Activated CD4-positive, alpha-beta memory T cell treated with anti-CD3 and anti-CD28 coated beads for 36 hours (primary cell): ENCODE data around the gene DYNLT1. TPM values are rescaled to one million over a fixed set of nuclear protein-coding genes. Genes with fewer than 3 reads are reported as not detected.
"Not testable (repeated sequence)": the region's sequence is repeated elsewhere in the genome, so short reads cannot be mapped to it uniquely, and the experiment has no call there.

ENCODE experiments used
- CTCF ChIA-PET: fragments of 350-600 bp; sonication (Branson Sonifier 250); formaldehyde crosslinking; loops from one replicate; lab custom pipeline; 2021; ENCODE audit warnings: antibody characterized with exemption, inconsistent platforms; lab: Charles Lee
- POLR2A ChIA-PET: fragments of 350-600 bp; sonication (Branson Sonifier 250); formaldehyde crosslinking; loops from one replicate; lab custom pipeline; 2021; ENCODE audit warnings: antibody characterized with exemption; lab: Charles Lee
- DNase-seq: peaks from one replicate; pipeline ENCODE4 v3.0.0-alpha.2; 2020
- H3K27ac Mint-ChIP-seq: one replicate; pipeline ENCODE4 v1.8.0; 2021; ENCODE audit warnings: mixed read lengths
- H3K27me3 Mint-ChIP-seq: one replicate; pipeline ENCODE4 v1.8.0; 2021; ENCODE audit warnings: mixed read lengths
- H3K36me3 Mint-ChIP-seq: one replicate; pipeline ENCODE4 v1.8.0; 2021; ENCODE audit warnings: mixed read lengths
- H3K4me1 Mint-ChIP-seq: one replicate; pipeline ENCODE4 v1.8.0; 2021; ENCODE audit warnings: low read depth, mixed read lengths
- H3K4me3 Mint-ChIP-seq: one replicate; pipeline ENCODE4 v1.8.0; 2021; ENCODE audit warnings: mild to moderate bottlenecking, mixed read lengths
- H3K9me3 Mint-ChIP-seq: one replicate; pipeline ENCODE4 v1.8.0; 2021; ENCODE audit warnings: mixed read lengths
- intact Hi-C: fragments of 100-400 bp; cut with micrococcal nuclease; formaldehyde crosslinking; loops from one replicate; pipeline ENCODE4 v1.15.1; 2023
- total RNA-seq, 2 experiments: library from RNA; stranded (reverse); gene quantifications; one replicate each; pipeline ENCODE4 v1.2.3, GENCODE V29; 2021

The DYNLT1 gene
- 100 to 1,000 TPM; 117 to 120 TPM for total RNA-seq

DNA sequence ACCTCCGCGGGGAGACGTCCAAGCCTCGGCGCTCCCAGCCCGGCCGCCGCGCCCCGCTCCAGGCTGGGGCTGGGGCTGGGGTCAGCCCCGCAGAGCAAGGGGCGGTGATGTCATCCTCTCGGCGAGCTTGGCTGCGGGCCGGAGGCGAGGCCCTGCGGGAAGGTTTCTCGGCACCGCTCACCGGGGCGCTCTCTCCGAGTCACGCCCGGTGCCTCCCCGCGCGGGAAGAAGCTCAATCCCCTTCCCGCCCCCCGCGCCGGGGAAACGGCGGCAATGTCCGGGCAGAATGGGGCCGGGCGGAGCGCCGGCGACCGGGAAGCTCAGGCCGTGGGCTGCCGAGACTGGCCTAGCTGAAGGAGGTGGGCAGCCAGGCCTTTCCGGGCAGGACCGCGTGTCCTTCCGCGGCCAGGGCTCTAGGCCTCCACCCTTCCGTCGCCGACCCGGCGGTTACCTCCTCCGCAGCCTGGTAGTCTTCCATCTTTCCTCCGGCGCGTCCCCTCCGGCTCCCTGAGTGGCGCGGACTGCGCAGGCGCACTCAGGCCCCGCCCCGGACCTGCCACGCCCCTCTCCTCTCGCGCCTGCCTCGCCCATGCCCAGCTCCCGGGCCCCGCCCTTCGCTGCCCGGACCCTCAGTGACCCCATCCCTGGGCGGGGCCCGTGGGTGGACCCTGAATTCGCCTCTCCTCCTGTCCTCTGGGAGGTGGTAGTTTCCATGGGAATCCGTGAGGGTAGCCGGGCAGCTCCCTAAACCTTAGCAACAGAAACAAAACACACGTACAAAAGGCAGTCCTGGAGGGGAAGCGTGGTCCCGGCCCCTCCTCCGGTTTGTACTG lies at the start of gene DYNLT1:
Gene DYNLT1 (minus strand): TSS at position 513 of the 833 bp plus-strand sequence. CDS start 35 bp downstream, at position 478.
- Mint-ChIP-seq H3K27me3 (no peaks in the 10 kb centered on the region), H3K4me1 (peaks cover 80% of the 10 kb centered on the region), H3K27ac (peak within 1 kb of the TSS; percentile 100), H3K4me3 (peak within 1 kb of the TSS; percentile 97), H3K9me3 (no peaks in the 10 kb centered on the region), H3K36me3 (peaks cover 41% of the 10 kb centered on the region)
- CTCF ChIA-PET, result interaction anchor here (1.2 to 3.2 kb wide), 6 partner anchors 8 to 423 kb away, joined by 3 to 21 read pairs (median 10); no protein-coding TSS in a partner anchor
- POLR2A ChIA-PET, result interaction anchor here (0.9 to 5.7 kb wide), 15 partner anchors 9 to 618 kb away, joined by 3 to 99 read pairs (median 5); partner anchors contain the start of genes EZR, TAGAP and TMEM181
- peak; percentile 95 for DNase-seq
- intact Hi-C loops, result loop anchor here (1.0 to 5.0 kb wide), 4 partner anchors 9 to 882 kb away; no protein-coding TSS in a partner anchor

DNA sequence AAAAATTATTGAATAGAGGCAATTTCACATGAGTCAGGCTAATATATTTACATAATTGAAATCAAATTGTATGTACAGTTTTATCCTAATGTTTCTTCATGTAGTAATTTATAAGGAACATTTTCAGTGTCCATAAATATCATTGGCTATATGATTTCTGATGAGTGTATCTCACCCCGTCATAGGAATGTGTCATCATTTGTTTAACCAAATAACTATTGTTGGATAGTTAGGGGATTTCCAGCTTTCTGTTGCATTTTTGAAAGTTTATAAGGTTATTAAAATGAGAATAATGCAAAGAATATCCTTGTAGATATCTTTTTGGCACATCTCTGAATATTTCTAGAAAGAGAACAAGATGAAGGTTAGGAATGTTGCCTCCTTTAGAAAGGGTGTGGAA lies 44.3 kb upstream of the DYNLT1 start:
- POLR2A ChIA-PET, result interaction anchor here (1.2 kb wide), 1 partner anchor 8 kb away, joined by 3 read pairs; no protein-coding TSS in a partner anchor
- Mint-ChIP-seq H3K9me3 (no peaks in the 10 kb centered on the region), H3K4me1 (peaks cover 58% of the 10 kb centered on the region), H3K27ac (no peak overlapping the region), H3K36me3 (peaks cover 40% of the 10 kb centered on the region), H3K4me3 (no peak overlapping the region), H3K27me3 (no peaks in the 10 kb centered on the region)
- CTCF ChIA-PET, result interaction anchor here (0.7 to 1.3 kb wide), 2 partner anchors 8 to 468 kb away, joined by 3 to 5 read pairs; no protein-coding TSS in a partner anchor
- no peak for DNase-seq
- intact Hi-C loops, result no loop called here

GRCh38 chr6:158687506-158687905 lies 43.0 kb upstream of the DYNLT1 start:
- Mint-ChIP-seq H3K27ac (peak overlapping the region; percentile 47), H3K4me1 (peaks cover 64% of the 10 kb centered on the region), H3K9me3 (no peaks in the 10 kb centered on the region), H3K4me3 (no peak overlapping the region), H3K27me3 (no peaks in the 10 kb centered on the region), H3K36me3 (peaks cover 47% of the 10 kb centered on the region)
- ChIA-PET POLR2A (interaction anchor here (1.6 kb wide), 1 partner anchor 39 kb away, joined by 9 read pairs; the partner anchor contains the start of gene SYTL3), CTCF (interaction anchor here (0.9 to 1.3 kb wide), 3 partner anchors 28 to 466 kb away, joined by 3 to 5 read pairs (median 3); no protein-coding TSS in a partner anchor)
- DNase-seq, result no peak
- intact Hi-C loops, result loop anchor here (2.0 kb wide), 1 partner anchor 35 kb away; no protein-coding TSS in a partner anchor

GRCh38 chr6:158686791-158687381 lies 42.3 kb upstream of the DYNLT1 start:
- H3K4me3 Mint-ChIP-seq, result no peak overlapping the region
- no peaks in the 10 kb centered on the region for H3K27me3 Mint-ChIP-seq
- no peaks in the 10 kb centered on the region for H3K9me3 Mint-ChIP-seq
- peaks cover 49% of the 10 kb centered on the region for H3K36me3 Mint-ChIP-seq
- intact Hi-C loops, result loop anchor here (2.0 kb wide), 1 partner anchor 34 kb away; no protein-coding TSS in a partner anchor
- CTCF ChIA-PET, result interaction anchor here (0.9 to 1.3 kb wide), 3 partner anchors 27 to 466 kb away, joined by 3 to 5 read pairs (median 3); no protein-coding TSS in a partner anchor
- H3K27ac Mint-ChIP-seq, result peak overlapping the region; percentile 47
- DNase-seq, result peak; percentile 38
- H3K4me1 Mint-ChIP-seq, result peaks cover 64% of the 10 kb centered on the region
- POLR2A ChIA-PET, result interaction anchor here (0.7 to 1.6 kb wide), 2 partner anchors 34 to 38 kb away, joined by 3 to 9 read pairs; partner anchors contain the start of gene SYTL3

DNA sequence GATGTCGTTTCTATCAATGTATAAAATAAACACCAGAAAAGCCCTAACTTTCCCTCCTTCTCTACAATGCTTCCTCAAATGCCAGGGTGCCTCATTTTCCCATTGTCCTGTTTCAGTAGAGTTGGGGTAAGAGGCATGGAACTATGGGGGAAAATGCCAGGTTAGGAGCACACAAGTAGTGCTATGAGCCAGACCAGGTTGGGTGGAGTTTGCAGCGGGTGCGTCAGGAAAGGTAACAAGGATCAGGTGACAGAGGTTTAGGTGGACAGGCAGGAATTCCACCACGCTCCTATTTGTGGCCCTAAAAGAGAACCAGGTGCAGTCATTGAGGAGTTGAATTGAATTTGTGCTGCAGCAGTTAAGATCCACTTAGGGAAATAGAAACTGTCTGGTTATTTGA lies 41.8 kb upstream of the DYNLT1 start:
- CTCF ChIA-PET, result interaction anchor here (0.9 kb wide), 1 partner anchor 465 kb away, joined by 5 read pairs; no protein-coding TSS in a partner anchor
- POLR2A ChIA-PET, result interaction anchor here (0.7 to 1.6 kb wide), 2 partner anchors 33 to 37 kb away, joined by 3 to 9 read pairs; partner anchors contain the start of gene SYTL3
- DNase-seq, result no peak
- peaks cover 62% of the 10 kb centered on the region for H3K4me1 Mint-ChIP-seq
- H3K9me3 Mint-ChIP-seq, result no peaks in the 10 kb centered on the region
- intact Hi-C loops, result loop anchor here (2.0 kb wide), 1 partner anchor 34 kb away; no protein-coding TSS in a partner anchor
- H3K36me3 Mint-ChIP-seq, result peaks cover 53% of the 10 kb centered on the region
- no peaks in the 10 kb centered on the region for H3K27me3 Mint-ChIP-seq
- peak overlapping the region; percentile 40 for H3K27ac Mint-ChIP-seq
- no peak overlapping the region for H3K4me3 Mint-ChIP-seq

DNA sequence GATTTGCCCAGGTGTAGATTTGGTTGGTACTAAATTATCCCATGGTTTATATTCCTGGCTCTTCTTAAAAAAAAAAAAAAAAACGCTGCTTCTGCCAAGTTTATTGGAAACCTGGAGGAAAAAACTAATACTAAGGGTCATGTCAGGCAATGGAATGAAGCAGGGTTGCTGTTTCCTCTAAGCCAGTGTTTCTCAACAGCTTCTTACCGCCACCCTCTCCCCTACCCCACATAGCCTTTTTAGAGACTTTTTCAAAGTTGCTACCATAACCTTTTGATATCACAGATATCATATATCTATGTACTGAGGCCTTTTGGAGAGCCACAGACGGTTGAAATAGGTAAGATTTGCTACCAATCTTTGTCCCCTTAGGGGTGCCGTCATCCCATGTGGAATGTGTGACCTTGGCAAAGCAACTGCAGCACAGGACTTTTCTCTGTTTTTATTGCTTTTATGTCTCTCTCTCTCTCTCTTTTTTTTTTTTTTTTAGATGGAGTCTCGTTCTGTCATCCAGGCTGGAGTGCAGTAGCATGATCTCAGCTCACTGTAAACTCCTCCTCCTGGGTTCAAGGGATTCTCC lies 40.3 kb upstream of the DYNLT1 start:
- CTCF ChIA-PET, result no interaction called here
- Mint-ChIP-seq H3K36me3 (peaks cover 59% of the 10 kb centered on the region), H3K4me1 (peaks cover 53% of the 10 kb centered on the region), H3K9me3 (no peaks in the 10 kb centered on the region), H3K27me3 (no peaks in the 10 kb centered on the region), H3K4me3 (no peak overlapping the region), H3K27ac (no peak overlapping the region)
- POLR2A ChIA-PET, result no interaction called here
- no peak for DNase-seq
- intact Hi-C loops, result no loop called here

DNA sequence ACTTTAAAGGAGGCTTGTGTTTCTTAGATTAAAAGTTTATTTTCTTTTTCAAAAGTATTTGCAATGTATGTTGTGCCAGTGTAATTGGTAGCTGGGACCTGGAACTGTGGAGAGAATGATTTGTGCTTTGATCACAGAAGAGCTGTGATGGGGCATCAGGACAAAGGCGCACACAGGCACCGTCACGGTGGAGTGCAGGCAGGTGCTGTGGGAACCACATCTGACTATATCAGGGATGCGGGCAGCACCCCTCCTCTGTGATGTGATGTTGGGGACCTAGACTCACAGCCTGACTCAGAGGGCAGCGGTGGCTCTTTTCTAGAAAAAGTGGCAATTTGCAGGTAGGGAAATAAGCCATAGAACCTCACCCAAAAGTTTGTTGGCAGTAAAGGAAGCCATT lies 39.8 kb upstream of the DYNLT1 start:
- Mint-ChIP-seq H3K27ac (no peak overlapping the region), H3K4me3 (no peak overlapping the region), H3K36me3 (peaks cover 63% of the 10 kb centered on the region), H3K4me1 (peaks cover 52% of the 10 kb centered on the region), H3K27me3 (no peaks in the 10 kb centered on the region), H3K9me3 (no peaks in the 10 kb centered on the region)
- DNase-seq, result no peak
- CTCF ChIA-PET, result interaction anchor here (0.9 kb wide), 1 partner anchor 20 kb away, joined by 4 read pairs; no protein-coding TSS in a partner anchor
- POLR2A ChIA-PET, result no interaction called here
- intact Hi-C loops, result no loop called here

DNA sequence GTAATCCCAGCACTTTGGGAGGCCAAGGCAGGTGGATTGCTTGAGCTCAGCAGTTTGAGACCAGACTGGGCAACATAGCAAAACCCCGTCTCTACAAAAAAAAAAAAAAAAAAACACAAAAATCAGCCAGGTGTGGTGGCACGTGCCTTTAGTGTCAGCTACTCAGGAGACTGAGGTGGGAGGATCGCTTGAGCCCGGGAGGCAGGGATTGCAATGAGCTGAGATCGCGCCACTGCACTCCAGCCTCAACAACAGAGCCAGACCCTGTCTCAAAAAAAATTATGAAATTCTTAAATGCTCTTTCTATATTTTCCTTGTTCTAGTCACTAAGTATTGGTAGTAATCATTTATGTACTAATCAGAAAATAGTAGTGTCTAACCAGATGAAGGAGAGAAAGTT lies 35.9 kb upstream of the DYNLT1 start:
- H3K9me3 Mint-ChIP-seq, result no peaks in the 10 kb centered on the region
- H3K27me3 Mint-ChIP-seq, result no peaks in the 10 kb centered on the region
- H3K4me1 Mint-ChIP-seq, result peaks cover 29% of the 10 kb centered on the region
- DNase-seq, result no peak
- H3K27ac Mint-ChIP-seq, result no peak overlapping the region
- intact Hi-C loops, result no loop called here
- H3K36me3 Mint-ChIP-seq, result peaks cover 60% of the 10 kb centered on the region
- CTCF ChIA-PET, result interaction anchor here (0.7 to 3.2 kb wide), 2 partner anchors 10 to 314 kb away, joined by 4 to 8 read pairs; no protein-coding TSS in a partner anchor
- POLR2A ChIA-PET, result no interaction called here
- no peak overlapping the region for H3K4me3 Mint-ChIP-seq

- H3K9me3 Mint-ChIP-seq, result no peaks in the 10 kb centered on the region
- peaks cover 28% of the 10 kb centered on the region for H3K4me1 Mint-ChIP-seq
- CTCF ChIA-PET, result interaction anchor here (0.7 to 3.2 kb wide), 2 partner anchors 11 to 313 kb away, joined by 4 to 8 read pairs; no protein-coding TSS in a partner anchor
- no peak overlapping the region for H3K4me3 Mint-ChIP-seq
- H3K27me3 Mint-ChIP-seq, result no peaks in the 10 kb centered on the region
- H3K36me3 Mint-ChIP-seq, result peaks cover 62% of the 10 kb centered on the region
- no peak for DNase-seq
- intact Hi-C loops, result no loop called here
- POLR2A ChIA-PET, result no interaction called here
- peak overlapping the region; percentile 13 for H3K27ac Mint-ChIP-seq
These were observed 35.5 kb upstream of the DYNLT1 start for GRCh38 chr6:158680015-158680414.

GRCh38 chr6:158677906-158678578 lies 33.5 kb upstream of the DYNLT1 start:
- no peaks in the 10 kb centered on the region for H3K27me3 Mint-ChIP-seq
- peaks cover 14% of the 10 kb centered on the region for H3K4me1 Mint-ChIP-seq
- H3K36me3 Mint-ChIP-seq, result peaks cover 59% of the 10 kb centered on the region
- ChIA-PET CTCF (no interaction called here), POLR2A (no interaction called here)
- H3K27ac Mint-ChIP-seq, result no peak overlapping the region
- no peaks in the 10 kb centered on the region for H3K9me3 Mint-ChIP-seq
- no peak overlapping the region for H3K4me3 Mint-ChIP-seq
- intact Hi-C loops, result no loop called here
- DNase-seq, result no peak

DNA sequence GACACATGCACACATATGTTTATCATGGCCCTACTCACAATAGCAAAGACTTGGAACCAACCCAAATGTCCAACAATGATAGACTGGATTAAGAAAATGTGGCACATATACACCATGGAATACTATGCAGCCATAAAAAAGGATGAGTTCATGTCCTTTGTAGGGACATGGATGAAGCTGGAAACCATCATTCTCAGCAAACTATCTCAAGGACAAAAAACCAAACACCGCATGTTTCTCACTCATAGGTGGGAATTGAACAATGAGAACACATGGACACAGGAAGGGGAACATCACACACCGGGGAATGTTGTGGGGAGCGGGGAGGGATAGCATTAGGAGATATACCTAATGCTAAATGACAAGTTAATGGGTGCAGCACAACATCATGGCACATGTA lies 32.6 kb upstream of the DYNLT1 start:
- peaks cover 14% of the 10 kb centered on the region for H3K4me1 Mint-ChIP-seq
- H3K27me3 Mint-ChIP-seq, H3K27ac Mint-ChIP-seq, H3K9me3 Mint-ChIP-seq, intact Hi-C loops, POLR2A ChIA-PET, DNase-seq, H3K4me3 Mint-ChIP-seq, CTCF ChIA-PET: not testable (repeated sequence)
- peaks cover 55% of the 10 kb centered on the region for H3K36me3 Mint-ChIP-seq
